GM12878 (cell line): ENCODE data around the gene PTGDR2. TPM values are rescaled to one million over a fixed set of nuclear protein-coding genes. Genes with fewer than 3 reads are reported as not detected.
A peak's percentile ranks its signal among the peaks of the same experiment; 100 is the strongest.

Experiments
- ATAC-seq: fragments of 200-7000 bp; cut with Tn5 transposase; 3 replicates; pipeline ENCODE4 v1.9.1; 2020; ENCODE audit warnings: mild to moderate bottlenecking, moderate library complexity
- BruUV-seq: library from RNA; stranded (reverse); fragments of 400-500 nt; replicated peaks from 2 replicates; lab custom pipeline; 2021; lab: Mats Ljungman, UMichigan
- CTCF ChIA-PET: fragments of 300-600 bp; sonication (Branson Sonifier 250); formaldehyde crosslinking; extraction: SDS; loops from one replicate; lab custom pipeline; 2021; ENCODE audit warnings: inconsistent platforms; lab: Yijun Ruan, JAX
- POLR2A ChIA-PET: fragments of 350-600 bp; formaldehyde crosslinking; extraction: SDS; loops from one replicate; lab custom pipeline; 2021; ENCODE audit warnings: inconsistent platforms; lab: Charles Lee
- RAD21 ChIA-PET: fragments of 300-600 bp; sonication (Branson Sonifier 250); formaldehyde crosslinking; loops from one replicate; lab custom pipeline; 2023; ENCODE audit warnings: antibody characterized with exemption; ENCODE audit not compliant: unreplicated experiment; lab: Charles Lee
- SMC1A ChIA-PET: fragments of 300-600 bp; sonication (Branson Sonifier 250); formaldehyde crosslinking; loops from one replicate; lab custom pipeline; 2023; ENCODE audit not compliant: unreplicated experiment, uncharacterized antibody; lab: Charles Lee
- DNase-seq: peaks from one replicate; pipeline ENCODE4 v3.0.0-alpha.2; 2011; ENCODE audit warnings: low read depth, low spot score
- FAIRE-seq: peaks from 3 replicates; lab custom pipeline; 2011; peaks lifted over from hg19 to GRCh38; lab: Jason Lieb, UNC
- H2AFZ ChIP-seq: 2 replicates; pipeline ENCODE4 v1.6.0; 2011; ENCODE audit warnings: low read depth, low read length, control low read depth; ENCODE audit not compliant: control insufficient read depth
- H3K27ac ChIP-seq: 2 replicates; pipeline ENCODE4 v1.5.1; 2011; ENCODE audit warnings: control low read depth; ENCODE audit not compliant: control insufficient read depth, insufficient read depth
- H3K27me3 ChIP-seq, 2 experiments: replicated peaks in 1 of 2; 2 replicates each; pipeline versions ENCODE4 v1.6.0 to v1.6.1; 2011; ENCODE audit warnings: low read length in 1 of 2; ENCODE audit not compliant: control insufficient read depth in 2 of 2, insufficient read depth in 2 of 2
- H3K36me3 ChIP-seq, 2 experiments: 2 replicates each; pipeline ENCODE4 v1.5.1; 2011; ENCODE audit warnings: low read length in 1 of 2; ENCODE audit not compliant: control insufficient read depth in 2 of 2, insufficient read depth in 2 of 2
- H3K4me1 ChIP-seq: 2 replicates; pipeline ENCODE4 v1.6.1; 2011; ENCODE audit warnings: mild to moderate bottlenecking, low read length, moderate library complexity, mixed read lengths; ENCODE audit not compliant: control insufficient read depth, insufficient read depth
- H3K4me2 ChIP-seq: 2 replicates; pipeline ENCODE4 v1.6.0; 2011; ENCODE audit warnings: control low read depth; ENCODE audit not compliant: control insufficient read depth, insufficient read depth
- H3K4me3 ChIP-seq: fragments of 200-600 bp; sonication (generic); 2 replicates; pipeline ENCODE4 v1.5.1; 2016
- H3K79me2 ChIP-seq: 2 replicates; pipeline ENCODE4 v1.6.0; 2011; ENCODE audit warnings: low read length; ENCODE audit not compliant: control insufficient read depth, insufficient read depth
- H3K9ac ChIP-seq: 2 replicates; pipeline ENCODE4 v1.8.0; 2011; ENCODE audit warnings: low read length, control low read depth, mixed read lengths; ENCODE audit not compliant: control insufficient read depth, insufficient read depth
- H3K9me3 ChIP-seq: replicated peaks from 3 replicates; pipeline ENCODE4 v1.5.1; 2011; ENCODE audit warnings: mild to moderate bottlenecking, low read length; ENCODE audit not compliant: control insufficient read depth, insufficient read depth
- H4K20me1 ChIP-seq: 2 replicates; pipeline ENCODE4 v1.6.0; 2011; ENCODE audit not compliant: control insufficient read depth, insufficient read depth
- ATF7 ChIP-seq: fragments of 450-650 bp; IDR thresholded peaks from 2 replicates; pipeline ENCODE4 v1.6.1; 2016; ENCODE audit warnings: low read depth, mild to moderate bottlenecking
- BRCA1 ChIP-seq: IDR thresholded peaks from 2 replicates; pipeline ENCODE4 v1.6.1; 2011; ENCODE audit warnings: low read depth, low read length, improper control_type of control experiment
- EP300 ChIP-seq, 2 experiments: fragments of 150-350 bp in 1 of 2; IDR thresholded peaks; 2 replicates each; pipeline ENCODE4 v1.6.1; 2011 to 2012; ENCODE audit warnings: low read depth in 2 of 2, low read length in 2 of 2, borderline replicate concordance in 1 of 2, improper control_type of control experiment in 1 of 2, inconsistent platforms in 1 of 2; ENCODE audit not compliant: control insufficient read depth in 1 of 2
- FOS ChIP-seq: IDR thresholded peaks from 3 replicates; pipeline ENCODE4 v1.6.1; 2011; ENCODE audit warnings: borderline replicate concordance; ENCODE audit not compliant: insufficient read length; ENCODE audit errors: extremely low read depth
- FOXM1 ChIP-seq: IDR thresholded peaks from 2 replicates; pipeline ENCODE4 v1.6.1; 2012; ENCODE audit warnings: low read depth, mild to moderate bottlenecking, inconsistent platforms, low read length, moderate library complexity
- GABPA ChIP-seq: IDR thresholded peaks from 2 replicates; pipeline ENCODE4 v1.6.1; 2014; ENCODE audit warnings: antibody characterized with exemption, low read depth, mild to moderate bottlenecking, inconsistent platforms
- JUNB ChIP-seq: IDR thresholded peaks from 2 replicates; pipeline ENCODE4 v1.6.1; 2016; ENCODE audit warnings: antibody characterized with exemption, mild to moderate bottlenecking
- NBN ChIP-seq: fragments of 450-650 bp; IDR thresholded peaks from 2 replicates; pipeline ENCODE4 v1.6.1; 2016
- NR2C2 ChIP-seq: IDR thresholded peaks from 2 replicates; pipeline ENCODE4 v1.6.1; 2011; ENCODE audit warnings: borderline replicate concordance, low read depth; ENCODE audit not compliant: control insufficient read depth, insufficient read length
- RCOR1 ChIP-seq: conservative IDR thresholded peaks from 2 replicates; pipeline ENCODE4 v1.6.1; 2012; ENCODE audit warnings: low read depth, low read length, improper control_type of control experiment
- SIX5 ChIP-seq: IDR thresholded peaks from 2 replicates; pipeline ENCODE4 v1.6.1; 2011; ENCODE audit warnings: mild to moderate bottlenecking, low read depth, low read length, moderate library complexity; ENCODE audit not compliant: severe bottlenecking
- SREBF1 ChIP-seq: IDR thresholded peaks from 2 replicates; pipeline ENCODE4 v1.6.1; 2012; ENCODE audit warnings: mild to moderate bottlenecking, low read length
- ZNF217 ChIP-seq: fragments of 450-650 bp; IDR thresholded peaks from 2 replicates; pipeline ENCODE4 v1.6.1; 2017; ENCODE audit warnings: antibody characterized with exemption, mild to moderate bottlenecking
- whole genome bisulfite sequencing: methylation state at CpG from one replicate; pipeline ENCODE4 v1.1.6; 2016; ENCODE audit warnings: low lambda C conversion rate; ENCODE audit not compliant: insufficient replicate concordance, insufficient coverage; ENCODE audit errors: missing lambda C conversion rate; 5-methylcytosine and 5-hydroxymethylcytosine counted together
- in situ Hi-C: fragments of 300-500 bp; cut with MboI; formaldehyde crosslinking; loops from 9 replicates; pipeline ENCODE4 v1.14.3; 2018; ENCODE audit warnings: mixed read lengths
- intact Hi-C: fragments of 100-400 bp; cut with micrococcal nuclease; formaldehyde crosslinking; loops from one replicate; pipeline ENCODE4 v1.14.2; 2022; ENCODE audit not compliant: unreplicated experiment
- polyA plus RNA-seq, 11 experiments: library from polyadenylated mRNA; depleted of rRNA in 4 of 11; unstranded in 6 of 11; stranded (reverse) in 5 of 11; fragments of >200 nt; fragmentation: Nextera tagmentation in 4 of 11; fragmentation: Illumina TruSeq in 1 of 11; extraction: Ambion mirVana in 4 of 11; extraction: Trizol in 1 of 11; gene quantifications; 1 replicate in 1 of 11; 2 replicates in 10 of 11; pipeline versions ENCODE4 v1.2.1 to v1.2.3, GENCODE V29; 2011 to 2016; ENCODE audit warnings: inconsistent platforms in 2 of 11, missing spikeins in 2 of 11, low read depth in 1 of 11
- total RNA-seq, 4 experiments: library from RNA; depleted of rRNA in 3 of 4; stranded (reverse); fragments of >200 nt in 3 of 4; fragmentation: Illumina TruSeq in 1 of 4; extraction: Trizol in 1 of 4; gene quantifications; 2 replicates each; pipeline versions ENCODE4 v1.2.1 to v1.2.3, GENCODE V29; 2013 to 2021

The PTGDR2 gene
- total and polyA plus RNA-seq, 10 of the 15 experiments (the other 5 are each of a cell fraction or from before 2014, with no cell fraction given), result 0.01 to 0.28 (median 0.15) TPM; not detected in 6

DNA sequence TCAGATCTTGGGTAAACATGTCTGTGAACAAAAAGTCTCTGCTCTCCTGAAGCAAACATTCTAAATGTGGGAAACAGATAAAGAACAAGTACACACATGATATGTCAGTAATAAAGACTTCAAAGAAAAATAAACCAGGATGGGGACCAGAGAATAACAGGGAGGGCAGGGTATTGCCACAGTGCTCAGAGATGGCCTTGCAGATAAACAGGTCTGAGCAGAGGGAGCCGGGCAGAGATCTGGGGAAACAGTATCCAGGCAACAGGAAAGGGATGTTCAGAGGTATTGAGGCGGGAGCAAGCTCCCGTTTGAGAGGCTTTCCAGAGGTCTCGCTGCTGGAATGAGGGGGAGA, 10.9 kb downstream of the PTGDR2 start:
- in situ Hi-C loops (no loop called here), intact Hi-C loops (loop anchor here (2.0 to 10.0 kb wide), 2 partner anchors 54 to 110 kb away; partner anchors contain the start of gene SLC15A3)
- ATAC-seq (no peak), FAIRE-seq (no peak), DNase-seq (no peak)
- WGBS, result 41% methylated on average over 4 of the region's 4 CpGs
- H3K79me2 ChIP-seq, result peaks cover 48% of the 10 kb centered on the region
- no peaks in the 10 kb centered on the region for H3K27me3 ChIP-seq
- ChIA-PET SMC1A (interaction anchor here (1.7 to 1.8 kb wide), 2 partner anchors 22 to 57 kb away, joined by 4 read pairs; no protein-coding TSS in a partner anchor), POLR2A (interaction anchor here (0.5 kb wide), 1 partner anchor 74 kb away, joined by 4 read pairs; no protein-coding TSS in a partner anchor), CTCF (interaction anchor here (3.2 kb wide), 1 partner anchor 14 kb away, joined by 18 read pairs; no protein-coding TSS in a partner anchor), RAD21 (interaction anchor here (2.0 kb wide), 1 partner anchor 13 kb away, joined by 9 read pairs; no protein-coding TSS in a partner anchor)
- no peak overlapping the region for H2AFZ ChIP-seq
- TF ChIP-seq ATF7 (no peak), SREBF1 (no peak), JUNB (no peak), NR2C2 (no peak), GABPA (no peak), RCOR1 (no peak), FOS (no peak), EP300 (IDR thresholded peaks at IDR 0.05; ENCODE audit: borderline replicate concordance in 1 of 2, control insufficient read depth in 1 of 2, low read depth in 2 of 2, low read length in 2 of 2) (no peak), NBN (no peak), BRCA1 (no peak), ZNF217 (no peak), FOXM1 (no peak), SIX5 (no peak)
- H3K4me3 ChIP-seq, result peak overlapping the region; percentile 92; the same call in 1 of the 2 replicates
- peaks cover 2 to 18% of the 10 kb centered on the region in 2 experiments; a peak in 3 of 4 replicates for H3K36me3 ChIP-seq
- H3K27ac ChIP-seq, result no peak overlapping the region
- BruUV-seq, result no TSS peak
- H4K20me1 ChIP-seq, result no peaks in the 10 kb centered on the region
- peaks cover 4% of the 10 kb centered on the region for H3K4me1 ChIP-seq
- no peaks in the 10 kb centered on the region for H3K9me3 ChIP-seq
- H3K4me2 ChIP-seq, result peak overlapping the region; percentile 92
- H3K9ac ChIP-seq, result no peak overlapping the region
